Measurements from ENCODE around the gene ANKRD7.

The ANKRD7 gene

GRCh38 chr7:118252087-118252486 lies 27.6 kb downstream of the ANKRD7 start:
- no peak for TF ChIP-seq CTCF (IDR thresholded peaks at IDR 0.05)
- Histone ChIP-seq H3K4me3 (no peak overlapping the region), H3K27ac (no peak overlapping the region)
- no peak for DNase-seq (ENCODE audit: low spot score)

GRCh38 chr7:118259115-118259514 lies 34.6 kb downstream of the ANKRD7 start:
- no peak for DNase-seq (ENCODE audit: low spot score)
- H3K27ac ChIP-seq, result no peak overlapping the region
- TF ChIP-seq CTCF (IDR thresholded peaks at IDR 0.05), result no peak
- no peak overlapping the region for H3K4me3 ChIP-seq

- no peak overlapping the region for H3K27ac ChIP-seq
- DNase-seq (ENCODE audit: low spot score), result no peak
- no peak for TF ChIP-seq CTCF (IDR thresholded peaks at IDR 0.05)
- H3K4me3 ChIP-seq, result no peak overlapping the region
These were observed 40.3 kb downstream of the ANKRD7 start for GRCh38 chr7:118264836-118265235.

- TF ChIP-seq CTCF (IDR thresholded peaks at IDR 0.05), result no peak
- no peak overlapping the region for H3K27ac ChIP-seq
- no peak for DNase-seq (ENCODE audit: low spot score)
- H3K4me3 ChIP-seq, result no peak overlapping the region
These were observed 56.0 kb downstream of the ANKRD7 start for GRCh38 chr7:118280319-118281012.

- no peak for TF ChIP-seq CTCF (IDR thresholded peaks at IDR 0.05)
- DNase-seq (ENCODE audit: low spot score), result no peak
- no peak overlapping the region for H3K27ac ChIP-seq
- H3K4me3 ChIP-seq, result no peak overlapping the region
These were observed 56.7 kb downstream of the ANKRD7 start for GRCh38 chr7:118281196-118281595.

GRCh38 chr7:118285358-118285757 lies 60.9 kb downstream of the ANKRD7 start:
- H3K27ac ChIP-seq, result no peak overlapping the region
- no peak for TF ChIP-seq CTCF (IDR thresholded peaks at IDR 0.05)
- DNase-seq (ENCODE audit: low spot score), result no peak

GRCh38 chr7:118286131-118286530 lies 61.6 kb downstream of the ANKRD7 start:
- no peak for TF ChIP-seq CTCF (IDR thresholded peaks at IDR 0.05)
- H3K27ac ChIP-seq, result no peak overlapping the region
- H3K4me3 ChIP-seq, result no peak overlapping the region
- no peak for DNase-seq (ENCODE audit: low spot score)

More at GRCh38 chr7:118285358-118285757, 60.9 kb downstream of the ANKRD7 start:
- H3K4me3 ChIP-seq, result no peak overlapping the region

All from coronary artery (tissue), 2 donors.